Glutamatergic neuron (in vitro differentiated cells): Measurements from ENCODE around the gene CCDC187. TPM values are rescaled to one million over a fixed set of nuclear protein-coding genes. Genes with fewer than 3 reads are reported as not detected.
A peak's percentile ranks its signal among the peaks of the same experiment; 100 is the strongest.

Source experiments
- DNase-seq: peaks from one replicate; pipeline ENCODE4 v3.0.0; 2022
- H3K27ac Mint-ChIP-seq: one replicate; pipeline ENCODE4 v1.8.0; 2020; ENCODE audit warnings: mild to moderate bottlenecking, mixed read lengths, inconsistent platforms; ENCODE audit not compliant: unreplicated experiment
- H3K27me3 Mint-ChIP-seq: one replicate; pipeline ENCODE4 v1.8.0; 2020; ENCODE audit warnings: mild to moderate bottlenecking, moderate library complexity, mixed read lengths, inconsistent platforms; ENCODE audit not compliant: unreplicated experiment
- H3K36me3 Mint-ChIP-seq: one replicate; pipeline ENCODE4 v1.8.0; 2020; ENCODE audit warnings: mild to moderate bottlenecking, mixed read lengths, inconsistent platforms; ENCODE audit not compliant: unreplicated experiment
- H3K4me1 Mint-ChIP-seq: one replicate; pipeline ENCODE4 v1.8.0; 2020; ENCODE audit warnings: mild to moderate bottlenecking, low read depth, mixed read lengths, inconsistent platforms; ENCODE audit not compliant: unreplicated experiment
- H3K4me3 Mint-ChIP-seq: one replicate; pipeline ENCODE4 v1.8.0; 2020; ENCODE audit warnings: mild to moderate bottlenecking, mixed read lengths, inconsistent platforms; ENCODE audit not compliant: unreplicated experiment
- H3K9me3 Mint-ChIP-seq: one replicate; pipeline ENCODE4 v1.8.0; 2020; ENCODE audit warnings: mild to moderate bottlenecking, moderate library complexity, mixed read lengths, inconsistent platforms; ENCODE audit not compliant: unreplicated experiment
- total RNA-seq: library from RNA; stranded (reverse); fragmentation: NEBNext Ultra II Directional; extraction: Animal tissue kit (Norgen Biotek cat#: 25700); gene quantifications from one replicate; pipeline ENCODE4 v1.2.1, GENCODE V29; 2021; ENCODE audit not compliant: unreplicated experiment
- TF ChIP-seq, protein P1 (sequence below): fragments of 200-600 bp; sonication (generic); IDR thresholded peaks from one replicate; pipeline ENCODE4 v1.5.0; 2021; ENCODE audit not compliant: partially characterized antibody, unreplicated experiment

CCDC187 gene
- total RNA-seq, 1 donor from 2014 or later = 15.8 TPM

GRCh38 chr9:136309101-136309801 lies 5.4 kb upstream of the CCDC187 start:
- DNase-seq = peak; percentile 47
- H3K36me3 Mint-ChIP-seq = no peaks in the 10 kb centered on the region
- TF ChIP-seq, protein P1, sequence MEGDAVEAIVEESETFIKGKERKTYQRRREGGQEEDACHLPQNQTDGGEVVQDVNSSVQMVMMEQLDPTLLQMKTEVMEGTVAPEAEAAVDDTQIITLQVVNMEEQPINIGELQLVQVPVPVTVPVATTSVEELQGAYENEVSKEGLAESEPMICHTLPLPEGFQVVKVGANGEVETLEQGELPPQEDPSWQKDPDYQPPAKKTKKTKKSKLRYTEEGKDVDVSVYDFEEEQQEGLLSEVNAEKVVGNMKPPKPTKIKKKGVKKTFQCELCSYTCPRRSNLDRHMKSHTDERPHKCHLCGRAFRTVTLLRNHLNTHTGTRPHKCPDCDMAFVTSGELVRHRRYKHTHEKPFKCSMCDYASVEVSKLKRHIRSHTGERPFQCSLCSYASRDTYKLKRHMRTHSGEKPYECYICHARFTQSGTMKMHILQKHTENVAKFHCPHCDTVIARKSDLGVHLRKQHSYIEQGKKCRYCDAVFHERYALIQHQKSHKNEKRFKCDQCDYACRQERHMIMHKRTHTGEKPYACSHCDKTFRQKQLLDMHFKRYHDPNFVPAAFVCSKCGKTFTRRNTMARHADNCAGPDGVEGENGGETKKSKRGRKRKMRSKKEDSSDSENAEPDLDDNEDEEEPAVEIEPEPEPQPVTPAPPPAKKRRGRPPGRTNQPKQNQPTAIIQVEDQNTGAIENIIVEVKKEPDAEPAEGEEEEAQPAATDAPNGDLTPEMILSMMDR = no peak
- no peak overlapping the region for H3K4me3 Mint-ChIP-seq
- H3K27ac Mint-ChIP-seq = no peak overlapping the region
- H3K9me3 Mint-ChIP-seq = peaks cover 10% of the 10 kb centered on the region
- peaks cover 4% of the 10 kb centered on the region for H3K27me3 Mint-ChIP-seq
- peaks cover 7% of the 10 kb centered on the region for H3K4me1 Mint-ChIP-seq

- Mint-ChIP-seq H3K4me1 (peaks cover 7% of the 10 kb centered on the region), H3K36me3 (no peaks in the 10 kb centered on the region), H3K4me3 (no peak overlapping the region), H3K9me3 (peaks cover 9% of the 10 kb centered on the region), H3K27ac (no peak overlapping the region), H3K27me3 (peaks cover 4% of the 10 kb centered on the region)
- DNase-seq = no peak
- TF ChIP-seq, protein P1 = no peak
These were observed 4.8 kb upstream of the CCDC187 start for GRCh38 chr9:136308702-136309053.

DNA sequence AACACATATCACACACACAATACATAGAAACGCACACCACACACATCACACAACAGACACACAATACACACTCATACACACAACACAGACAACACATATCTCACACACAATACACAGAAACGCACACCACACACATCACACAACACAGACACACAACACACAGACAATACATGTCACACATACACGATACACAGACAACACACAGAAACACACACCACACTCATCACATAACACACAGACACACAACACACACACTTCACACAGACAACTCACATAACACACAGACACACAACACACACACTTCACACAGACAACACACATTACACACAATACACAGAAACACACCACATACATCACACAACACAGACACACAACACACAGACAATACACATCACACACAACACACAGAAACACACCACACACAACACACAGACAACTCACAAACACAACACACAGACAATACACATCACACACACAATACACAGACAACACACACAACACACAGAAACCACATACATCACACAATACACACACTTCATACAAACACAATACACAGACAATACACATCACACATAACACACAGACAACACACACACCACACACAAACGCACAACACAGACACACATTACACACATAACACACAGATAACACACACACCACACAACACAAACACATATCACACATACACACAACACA lies 4.3 kb upstream of the CCDC187 start:
- Mint-ChIP-seq H3K36me3 (no peaks in the 10 kb centered on the region), H3K4me3 (no peak overlapping the region), H3K9me3 (peaks cover 9% of the 10 kb centered on the region), H3K27me3 (peaks cover 4% of the 10 kb centered on the region), H3K27ac (no peak overlapping the region), H3K4me1 (peaks cover 7% of the 10 kb centered on the region)
- TF ChIP-seq, protein P1 = no peak
- DNase-seq = no peak

DNA sequence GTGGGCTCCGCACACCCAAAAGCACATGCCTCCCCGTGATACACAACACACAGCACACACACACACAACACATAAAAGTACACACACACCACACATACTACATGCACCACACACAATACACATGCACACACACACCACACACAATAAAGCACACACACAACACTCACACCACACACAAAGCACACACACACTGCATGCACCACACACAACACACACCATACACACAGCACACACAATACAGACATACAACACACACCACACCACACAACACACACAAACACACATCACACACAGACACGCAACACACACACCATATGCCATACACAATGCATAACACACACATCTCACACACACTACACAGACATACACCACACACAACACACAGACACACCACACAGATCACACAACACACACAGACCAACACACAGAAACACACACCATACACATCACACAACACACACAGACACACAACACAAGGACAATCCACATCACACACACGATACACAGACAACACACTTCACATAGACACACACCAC lies 3.4 kb upstream of the CCDC187 start:
- Mint-ChIP-seq H3K36me3 (no peaks in the 10 kb centered on the region), H3K27ac (no peak overlapping the region), H3K27me3 (peaks cover 4% of the 10 kb centered on the region), H3K4me1 (peaks cover 7% of the 10 kb centered on the region), H3K4me3 (no peak overlapping the region), H3K9me3 (peaks cover 9% of the 10 kb centered on the region)
- TF ChIP-seq, protein P1 = no peak
- DNase-seq = no peak
